Measurements from ENCODE around the gene PTGS2. TPM values are rescaled to one million over a fixed set of nuclear protein-coding genes. Genes with fewer than 3 reads are reported as not detected.
A peak's percentile ranks its signal among the peaks of the same experiment; 100 is the strongest.

The PTGS2 gene
- total and polyA plus RNA-seq, 2 experiments from 2014 or later: 0.06 to 0.10 TPM

DNA sequence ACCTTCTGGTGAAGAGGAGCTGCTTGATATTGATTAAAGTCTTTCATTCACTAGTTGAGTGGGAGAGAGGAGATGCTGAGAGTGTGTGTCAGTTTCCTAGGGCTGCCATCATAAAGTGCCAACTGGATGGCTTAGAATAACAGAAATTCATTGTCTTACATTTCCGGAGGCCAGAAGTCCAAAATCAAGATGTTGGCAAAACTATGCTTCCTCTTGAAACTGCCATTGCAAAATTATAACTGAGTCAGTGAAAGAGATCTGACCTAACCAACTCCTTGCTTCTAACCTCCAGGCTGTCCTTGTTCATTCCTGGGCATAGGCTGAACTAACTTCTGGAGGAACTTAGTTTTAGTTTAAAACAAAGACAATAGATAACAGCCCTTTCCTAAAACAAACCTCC, 47.1 kb downstream of the PTGS2 start:
- TF ChIP-seq, protein P1, sequence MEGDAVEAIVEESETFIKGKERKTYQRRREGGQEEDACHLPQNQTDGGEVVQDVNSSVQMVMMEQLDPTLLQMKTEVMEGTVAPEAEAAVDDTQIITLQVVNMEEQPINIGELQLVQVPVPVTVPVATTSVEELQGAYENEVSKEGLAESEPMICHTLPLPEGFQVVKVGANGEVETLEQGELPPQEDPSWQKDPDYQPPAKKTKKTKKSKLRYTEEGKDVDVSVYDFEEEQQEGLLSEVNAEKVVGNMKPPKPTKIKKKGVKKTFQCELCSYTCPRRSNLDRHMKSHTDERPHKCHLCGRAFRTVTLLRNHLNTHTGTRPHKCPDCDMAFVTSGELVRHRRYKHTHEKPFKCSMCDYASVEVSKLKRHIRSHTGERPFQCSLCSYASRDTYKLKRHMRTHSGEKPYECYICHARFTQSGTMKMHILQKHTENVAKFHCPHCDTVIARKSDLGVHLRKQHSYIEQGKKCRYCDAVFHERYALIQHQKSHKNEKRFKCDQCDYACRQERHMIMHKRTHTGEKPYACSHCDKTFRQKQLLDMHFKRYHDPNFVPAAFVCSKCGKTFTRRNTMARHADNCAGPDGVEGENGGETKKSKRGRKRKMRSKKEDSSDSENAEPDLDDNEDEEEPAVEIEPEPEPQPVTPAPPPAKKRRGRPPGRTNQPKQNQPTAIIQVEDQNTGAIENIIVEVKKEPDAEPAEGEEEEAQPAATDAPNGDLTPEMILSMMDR (IDR thresholded peaks at IDR 0.05; ENCODE audit: low read depth, low read length): no peak
- no peaks in the 10 kb centered on the region for H3K9me3 ChIP-seq (ENCODE audit: low read depth)
- H3K36me3 ChIP-seq: no peaks in the 10 kb centered on the region
- peak in 1 of 2 donors; percentile 14 for DNase-seq (ENCODE audit: low read depth in 1 of 2, low spot score in 1 of 2)
- no peak overlapping the region for H3K4me3 ChIP-seq
- H3K27me3 ChIP-seq: no peaks in the 10 kb centered on the region
- H3K27ac ChIP-seq: no peak overlapping the region
- H3K4me1 ChIP-seq (ENCODE audit: low read depth): no peaks in the 10 kb centered on the region

DNA sequence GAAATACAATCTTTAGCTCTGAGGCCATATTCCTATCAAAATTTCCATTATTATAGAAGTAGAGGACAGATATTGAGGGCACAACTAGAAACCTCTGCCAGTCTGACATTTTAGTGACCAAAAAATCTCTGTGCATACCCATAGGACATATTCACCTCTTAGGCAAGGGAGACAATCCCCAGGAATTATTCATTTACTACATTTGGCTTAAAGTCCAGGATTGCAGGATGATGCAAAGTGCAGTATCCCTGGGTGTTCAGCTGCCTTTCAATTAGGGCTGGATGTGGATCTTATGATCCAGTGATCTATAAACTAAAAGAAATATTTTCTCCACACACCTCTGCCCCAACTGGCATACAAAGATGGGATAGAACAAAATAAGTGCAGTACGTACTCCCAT, 50.9 kb downstream of the PTGS2 start:
- TF ChIP-seq, protein P1 (IDR thresholded peaks at IDR 0.05; ENCODE audit: low read depth, low read length): no peak
- Histone ChIP-seq H3K9me3 (ENCODE audit: low read depth) (no peaks in the 10 kb centered on the region), H3K27ac (no peak overlapping the region), H3K27me3 (no peaks in the 10 kb centered on the region), H3K36me3 (no peaks in the 10 kb centered on the region), H3K4me3 (no peak overlapping the region), H3K4me1 (ENCODE audit: low read depth) (peaks cover 7% of the 10 kb centered on the region)
- no peak for DNase-seq (ENCODE audit: low read depth in 1 of 2, low spot score in 1 of 2)

DNA sequence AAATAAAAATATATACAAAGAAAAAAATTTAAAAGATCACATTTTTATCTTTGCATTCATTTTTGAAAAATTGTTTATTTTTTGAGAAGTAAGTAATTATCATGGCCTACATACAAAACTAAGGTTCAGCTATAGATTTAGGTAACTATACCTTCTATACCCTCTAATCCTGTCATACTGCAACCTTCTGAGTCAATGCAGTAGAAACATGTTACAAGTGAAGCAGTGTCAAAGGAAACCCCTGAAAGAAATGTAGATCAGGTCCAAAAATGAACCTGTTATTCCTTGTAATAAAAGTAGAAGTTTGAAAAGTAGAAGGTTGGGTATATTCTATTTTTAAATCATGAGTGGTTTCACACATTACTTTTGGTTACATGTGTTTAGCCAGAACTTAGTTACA, 51.3 kb downstream of the PTGS2 start:
- no peaks in the 10 kb centered on the region for H3K36me3 ChIP-seq
- no peak overlapping the region for H3K27ac ChIP-seq
- H3K9me3 ChIP-seq (ENCODE audit: low read depth): no peaks in the 10 kb centered on the region
- H3K4me3 ChIP-seq: no peak overlapping the region
- DNase-seq (ENCODE audit: low read depth in 1 of 2, low spot score in 1 of 2): no peak
- no peaks in the 10 kb centered on the region for H3K27me3 ChIP-seq
- TF ChIP-seq, protein P1 (IDR thresholded peaks at IDR 0.05; ENCODE audit: low read depth, low read length): no peak
- peaks cover 7% of the 10 kb centered on the region for H3K4me1 ChIP-seq (ENCODE audit: low read depth)

DNA sequence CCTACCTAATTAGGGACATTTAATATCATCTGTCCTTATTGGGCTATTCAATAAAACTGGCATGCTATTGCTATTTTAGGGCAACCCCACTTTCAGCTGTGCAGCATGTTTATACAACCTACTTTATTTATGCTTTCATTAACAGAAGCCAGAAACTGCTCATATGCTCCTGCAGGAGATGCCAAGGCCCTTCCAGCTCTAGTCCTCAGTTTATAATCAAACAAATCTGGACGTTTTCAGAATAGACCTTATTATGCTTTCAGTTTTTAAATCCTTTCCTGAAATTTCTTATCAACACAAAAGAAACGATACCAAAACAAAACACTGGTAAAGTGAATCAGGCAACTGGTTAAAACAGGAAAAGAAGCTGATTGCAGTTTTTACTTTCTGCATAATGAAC, 53.2 kb downstream of the PTGS2 start:
- Histone ChIP-seq H3K36me3 (no peaks in the 10 kb centered on the region), H3K27ac (no peak overlapping the region), H3K4me3 (no peak overlapping the region), H3K27me3 (no peaks in the 10 kb centered on the region), H3K4me1 (ENCODE audit: low read depth) (peaks cover 7% of the 10 kb centered on the region), H3K9me3 (ENCODE audit: low read depth) (no peaks in the 10 kb centered on the region)
- peak in 1 of 2 donors; percentile 10 for DNase-seq (ENCODE audit: low read depth in 1 of 2, low spot score in 1 of 2)
- TF ChIP-seq, protein P1 (IDR thresholded peaks at IDR 0.05; ENCODE audit: low read depth, low read length): no peak

DNA sequence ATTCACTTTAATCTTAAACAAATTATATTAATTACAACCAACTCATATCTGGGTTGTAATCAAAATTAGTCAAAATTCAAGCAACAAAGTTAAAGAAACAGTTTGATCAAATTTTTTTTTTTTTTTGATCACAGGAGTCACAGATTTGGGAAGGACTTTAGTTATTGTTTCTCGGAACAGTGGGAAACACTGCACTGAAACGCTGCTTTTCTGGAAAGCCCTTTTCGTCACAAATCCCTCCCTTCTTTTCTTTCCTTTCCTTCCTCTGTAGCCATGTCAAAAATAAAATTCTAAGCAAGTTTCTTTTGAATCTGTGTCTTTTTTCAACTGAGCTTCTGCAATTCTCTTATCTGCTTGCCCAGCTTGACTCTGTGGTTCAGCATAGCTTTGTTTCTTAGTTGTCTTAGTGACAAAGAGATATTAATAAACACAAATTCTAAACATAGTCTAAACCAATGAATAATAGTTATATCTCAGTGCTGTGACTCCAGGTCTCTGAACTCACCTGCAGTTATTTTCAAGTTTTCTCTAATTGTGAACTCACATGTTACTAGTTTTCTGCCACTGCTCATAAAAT, 53.8 kb downstream of the PTGS2 start:
- TF ChIP-seq, protein P1 (IDR thresholded peaks at IDR 0.05; ENCODE audit: low read depth, low read length): no peak

More for the DNA sequence above, 53.8 kb downstream of the PTGS2 start:
- peak in 1 of 2 donors; percentile 53 for DNase-seq (ENCODE audit: low read depth in 1 of 2, low spot score in 1 of 2)
- H3K36me3 ChIP-seq: no peaks in the 10 kb centered on the region
- H3K27ac ChIP-seq: no peak overlapping the region
- H3K4me3 ChIP-seq: no peak overlapping the region
- no peaks in the 10 kb centered on the region for H3K27me3 ChIP-seq
- H3K4me1 ChIP-seq (ENCODE audit: low read depth): peaks cover 7% of the 10 kb centered on the region
- no peaks in the 10 kb centered on the region for H3K9me3 ChIP-seq (ENCODE audit: low read depth)

Measured in cardiac muscle cell (in vitro differentiated cells and primary cell).